Measurements from ENCODE around the gene CRISP1.

The CRISP1 gene

DNA sequence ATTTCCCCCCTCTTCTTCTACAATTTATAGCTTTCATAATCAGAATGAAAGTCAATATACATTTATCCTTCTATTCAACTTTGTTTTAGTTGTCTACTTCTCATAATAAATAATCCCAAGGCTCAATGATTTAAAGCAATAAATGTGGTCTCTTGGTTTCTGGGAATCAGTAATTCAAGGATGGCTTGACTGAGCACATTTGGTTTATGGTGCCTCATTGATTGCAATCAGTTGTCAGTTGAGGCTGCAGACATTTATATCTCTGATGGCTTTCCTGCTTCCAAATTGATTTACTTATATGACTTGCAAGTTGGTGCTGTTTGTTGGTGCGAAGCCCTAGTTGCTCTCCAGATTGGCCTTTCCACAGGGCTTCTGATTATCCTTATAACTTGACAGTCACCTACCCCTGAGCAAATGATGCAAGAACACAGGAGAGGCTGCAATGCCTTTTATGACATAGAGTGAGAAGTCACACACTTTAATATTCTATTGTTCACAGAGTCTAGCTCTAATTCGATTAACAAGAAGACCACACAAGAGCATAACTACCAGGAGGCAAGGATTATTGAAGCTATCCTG lies 2.7 kb upstream of the CRISP1 start:
- DNase-seq (ENCODE audit: low read depth) = no peak
- TF ChIP-seq, protein P1, sequence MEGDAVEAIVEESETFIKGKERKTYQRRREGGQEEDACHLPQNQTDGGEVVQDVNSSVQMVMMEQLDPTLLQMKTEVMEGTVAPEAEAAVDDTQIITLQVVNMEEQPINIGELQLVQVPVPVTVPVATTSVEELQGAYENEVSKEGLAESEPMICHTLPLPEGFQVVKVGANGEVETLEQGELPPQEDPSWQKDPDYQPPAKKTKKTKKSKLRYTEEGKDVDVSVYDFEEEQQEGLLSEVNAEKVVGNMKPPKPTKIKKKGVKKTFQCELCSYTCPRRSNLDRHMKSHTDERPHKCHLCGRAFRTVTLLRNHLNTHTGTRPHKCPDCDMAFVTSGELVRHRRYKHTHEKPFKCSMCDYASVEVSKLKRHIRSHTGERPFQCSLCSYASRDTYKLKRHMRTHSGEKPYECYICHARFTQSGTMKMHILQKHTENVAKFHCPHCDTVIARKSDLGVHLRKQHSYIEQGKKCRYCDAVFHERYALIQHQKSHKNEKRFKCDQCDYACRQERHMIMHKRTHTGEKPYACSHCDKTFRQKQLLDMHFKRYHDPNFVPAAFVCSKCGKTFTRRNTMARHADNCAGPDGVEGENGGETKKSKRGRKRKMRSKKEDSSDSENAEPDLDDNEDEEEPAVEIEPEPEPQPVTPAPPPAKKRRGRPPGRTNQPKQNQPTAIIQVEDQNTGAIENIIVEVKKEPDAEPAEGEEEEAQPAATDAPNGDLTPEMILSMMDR (conservative IDR thresholded peaks at IDR 0.05; ENCODE audit: low read length) = no peak
- no peak overlapping the region for H3K4me3 ChIP-seq (ENCODE audit: low read length)

DNA sequence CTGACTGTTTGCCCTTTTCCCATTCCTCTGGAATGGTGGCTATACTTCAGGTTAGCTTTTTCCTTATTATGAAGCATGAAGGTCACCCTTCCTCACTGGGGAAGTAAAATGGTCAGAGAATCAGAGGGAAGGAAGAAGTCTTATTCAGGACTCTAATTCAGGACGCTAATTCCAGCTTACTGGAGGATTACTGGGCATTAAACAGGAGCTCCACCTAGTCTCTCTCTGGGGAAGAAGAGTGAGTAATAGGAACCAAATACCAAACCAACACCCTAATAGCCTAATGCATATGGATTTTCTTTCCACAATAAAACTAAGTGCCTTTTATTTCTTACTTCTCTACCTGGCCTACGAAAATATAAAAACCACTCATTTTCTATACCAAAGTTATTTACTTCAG lies 10.1 kb downstream of the CRISP1 start:
- TF ChIP-seq, protein P1 (conservative IDR thresholded peaks at IDR 0.05; ENCODE audit: low read length) = no peak
- H3K4me3 ChIP-seq (ENCODE audit: low read length) = no peak overlapping the region
- no peak for DNase-seq (ENCODE audit: low read depth)

DNA sequence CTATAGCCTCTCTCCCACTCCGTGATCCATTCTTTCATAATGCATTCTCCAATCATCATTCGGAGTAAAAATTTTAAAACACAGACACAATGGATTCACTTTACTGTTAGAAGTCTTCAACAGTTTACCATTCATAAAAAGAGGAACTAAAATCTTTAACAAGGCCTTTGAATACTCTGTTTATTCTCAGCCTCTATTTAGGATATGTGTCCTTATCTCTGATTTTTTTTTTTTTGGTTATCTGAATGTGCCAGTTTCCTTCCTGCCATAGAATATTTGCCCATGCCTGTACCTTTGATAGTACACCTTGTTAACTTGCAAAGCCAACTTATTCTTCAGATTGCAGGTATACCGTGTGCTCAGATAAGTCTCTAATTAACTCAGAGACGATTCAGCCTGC lies 11.1 kb downstream of the CRISP1 start:
- DNase-seq (ENCODE audit: low read depth) = no peak
- H3K4me3 ChIP-seq (ENCODE audit: low read length) = no peak overlapping the region
- TF ChIP-seq, protein P1 (conservative IDR thresholded peaks at IDR 0.05; ENCODE audit: low read length) = no peak

DNA sequence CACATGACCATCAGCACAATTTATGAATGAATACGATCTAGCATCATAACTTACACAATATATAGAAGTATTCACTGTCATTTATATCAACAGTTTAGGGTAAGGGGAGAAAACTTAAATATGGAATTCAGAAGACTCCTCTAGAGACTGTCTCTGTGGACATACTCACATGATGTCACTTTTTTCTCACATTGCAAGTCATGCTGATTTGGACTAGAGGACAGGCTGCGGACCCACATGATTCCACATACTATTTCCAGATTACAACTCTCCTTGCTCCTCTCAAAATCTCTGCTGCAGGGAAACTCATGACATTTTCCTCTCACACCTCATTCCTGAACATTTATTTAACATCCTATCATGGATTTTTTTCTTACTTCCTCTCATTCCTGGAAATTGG lies 13.4 kb downstream of the CRISP1 start:
- TF ChIP-seq, protein P1 (conservative IDR thresholded peaks at IDR 0.05; ENCODE audit: low read length) = no peak
- DNase-seq (ENCODE audit: low read depth) = no peak
- no peak overlapping the region for H3K4me3 ChIP-seq (ENCODE audit: low read length)

DNA sequence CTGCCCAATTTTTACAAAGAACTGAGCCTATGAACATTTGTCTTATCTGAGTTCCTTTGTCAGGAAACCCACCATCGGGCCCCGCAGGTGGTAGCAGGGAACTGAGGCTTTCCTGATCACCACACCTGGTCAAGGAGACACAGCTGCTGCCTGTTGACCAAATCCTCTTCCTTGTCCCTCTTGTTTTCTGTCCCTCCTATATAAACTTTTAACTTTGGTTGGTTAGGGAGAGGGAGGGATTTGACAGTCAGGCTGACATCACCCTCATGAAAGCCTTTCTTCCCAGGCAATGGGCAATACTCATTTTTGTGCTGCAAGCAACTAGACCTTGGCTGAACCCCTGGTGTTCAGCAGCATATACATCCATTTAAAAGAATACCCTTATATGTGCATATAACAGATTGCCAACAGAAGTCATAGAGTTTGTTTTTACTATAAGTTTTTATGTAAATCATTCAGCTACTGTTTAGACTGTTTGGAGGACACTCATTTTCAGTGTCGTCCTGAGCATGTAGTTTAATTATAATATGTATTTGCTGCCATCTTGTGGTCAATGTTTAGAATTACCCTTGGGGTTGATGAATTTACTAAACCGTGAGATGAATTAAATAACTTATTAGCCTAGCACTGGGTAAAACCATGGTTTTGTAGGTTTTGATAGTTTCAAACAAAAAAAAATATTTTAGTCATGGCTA lies 17.0 kb downstream of the CRISP1 start:
- TF ChIP-seq, protein P1 (conservative IDR thresholded peaks at IDR 0.05; ENCODE audit: low read length) = peak; percentile 62
- no peak overlapping the region for H3K4me3 ChIP-seq (ENCODE audit: low read length)
- peak; percentile 54 for DNase-seq (ENCODE audit: low read depth)

DNA sequence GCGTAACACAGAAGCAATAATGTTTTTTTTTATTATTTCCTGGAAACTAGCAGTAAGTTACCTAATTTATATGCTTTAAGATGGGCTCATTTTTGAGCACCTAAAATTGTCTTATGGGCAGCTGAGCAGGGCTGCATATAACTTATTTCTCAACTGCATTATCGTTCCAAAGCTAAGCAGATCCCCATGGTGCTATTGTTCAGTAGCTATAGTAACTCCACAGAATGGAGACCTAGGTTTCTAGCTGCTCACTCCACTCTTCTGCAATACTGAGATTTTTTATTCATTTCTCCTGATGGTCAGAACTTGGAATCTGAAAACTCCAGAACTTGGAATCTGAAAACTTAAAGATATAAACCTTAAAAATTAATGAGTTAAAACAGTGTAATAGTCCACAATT lies 18.7 kb downstream of the CRISP1 start:
- DNase-seq (ENCODE audit: low read depth) = no peak
- no peak overlapping the region for H3K4me3 ChIP-seq (ENCODE audit: low read length)
- TF ChIP-seq, protein P1 (conservative IDR thresholded peaks at IDR 0.05; ENCODE audit: low read length) = no peak

DNA sequence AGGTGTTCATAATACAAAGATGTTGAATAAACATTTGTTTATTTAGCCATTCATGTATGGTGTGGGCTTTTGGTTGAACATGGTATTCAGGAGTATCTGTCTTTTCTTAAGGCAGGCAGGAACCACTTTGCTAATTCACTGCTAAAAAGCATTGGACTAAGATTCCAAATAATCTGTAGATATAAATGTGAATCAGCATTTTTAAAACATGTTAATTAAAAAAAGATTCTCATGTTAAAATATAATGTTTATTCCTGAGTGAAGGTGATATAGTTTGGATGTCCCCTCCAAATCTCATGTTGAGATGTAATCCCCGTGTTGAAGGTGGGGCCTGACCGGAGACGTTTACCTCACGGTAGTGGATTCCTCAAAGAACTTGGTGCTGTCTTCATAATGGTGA lies 19.3 kb downstream of the CRISP1 start:
- no peak for DNase-seq (ENCODE audit: low read depth)
- TF ChIP-seq, protein P1 (conservative IDR thresholded peaks at IDR 0.05; ENCODE audit: low read length) = no peak
- H3K4me3 ChIP-seq (ENCODE audit: low read length) = no peak overlapping the region
